HG02885 (cell line): ENCODE results near the gene IYD.
"Not testable (repeated sequence)": the region's sequence is repeated elsewhere in the genome, so short reads cannot be mapped to it uniquely, and the experiment has no call there.

Experiments
- ATAC-seq: cut with Tn5 transposase; IDR thresholded peaks from one replicate; pipeline ENCODE4 v1.9.1; 2021; ENCODE audit warnings: mild to moderate bottlenecking; ENCODE audit not compliant: unreplicated experiment, poor library complexity

Gene IYD

GRCh38 chr6:150349546-150349945 lies 19.3 kb upstream of the IYD start:
- ATAC-seq, result no peak

DNA sequence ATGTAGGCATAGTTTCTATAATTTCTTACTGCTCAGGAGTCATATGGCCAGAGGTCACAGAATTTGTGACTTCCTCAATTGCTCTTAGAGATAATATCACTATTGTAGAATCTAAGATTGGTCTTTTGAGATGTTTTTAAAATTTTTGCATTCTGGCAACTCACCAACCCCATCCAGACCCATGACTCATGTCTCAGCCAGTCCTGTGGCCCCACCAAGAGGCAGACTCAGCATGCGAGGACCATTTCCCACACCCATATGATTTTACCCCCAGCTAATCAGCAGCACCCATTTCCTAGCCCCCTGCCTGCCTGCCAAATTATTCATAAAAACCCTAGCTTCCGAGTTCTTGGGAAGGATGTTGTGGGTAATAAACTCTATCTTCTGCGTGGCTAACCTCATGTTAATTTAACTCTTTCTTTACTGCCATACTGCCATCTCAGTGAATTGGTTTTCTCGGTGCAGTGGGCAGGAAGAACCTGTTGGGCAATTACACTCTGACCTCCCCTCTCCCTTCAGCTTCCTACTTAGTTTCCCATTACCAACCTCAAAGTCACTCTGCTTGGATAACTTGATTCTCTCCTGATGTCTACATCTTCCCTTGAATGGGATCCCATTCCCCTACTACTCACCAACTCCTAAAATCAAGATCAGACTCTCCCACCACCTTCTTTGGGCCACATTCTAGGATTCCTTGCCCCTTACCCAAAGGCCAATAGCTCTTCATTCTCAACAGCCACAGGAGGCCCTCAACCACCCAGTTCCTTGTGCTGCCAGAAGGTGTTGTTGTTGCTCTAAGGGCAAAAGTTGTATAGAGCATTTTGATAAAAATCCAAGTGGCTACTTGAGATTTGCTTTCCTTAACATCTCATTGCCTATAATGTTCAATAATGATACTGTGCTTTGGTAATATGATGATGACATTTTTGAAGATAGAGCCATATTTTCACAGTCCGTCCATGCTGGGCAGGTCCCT lies 16.2 kb upstream of the IYD start:
- no peak for ATAC-seq

DNA sequence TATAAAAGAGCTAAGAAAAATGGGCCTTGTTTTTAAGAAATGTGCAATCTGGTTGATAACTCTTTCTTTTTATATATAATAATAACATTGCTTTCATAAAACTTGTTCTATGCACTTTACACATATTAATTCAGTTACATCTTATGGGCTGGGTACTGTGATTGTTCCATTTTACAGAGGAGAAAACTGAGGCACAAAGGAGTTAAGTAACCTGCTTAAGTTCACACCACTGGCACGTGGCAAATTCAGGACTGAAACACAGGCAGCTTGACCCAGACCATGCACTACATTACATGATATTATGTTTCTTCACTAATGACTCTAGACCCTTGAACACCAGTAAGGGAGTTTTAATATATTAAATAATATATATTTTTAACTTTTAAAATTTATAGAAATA lies 15.4 kb upstream of the IYD start:
- ATAC-seq, result no peak

GRCh38 chr6:150354754-150355571 lies 13.8 kb upstream of the IYD start:
- no peak for ATAC-seq

- ATAC-seq, result no peak
These were observed 12.9 kb upstream of the IYD start for GRCh38 chr6:150355932-150356331.

DNA sequence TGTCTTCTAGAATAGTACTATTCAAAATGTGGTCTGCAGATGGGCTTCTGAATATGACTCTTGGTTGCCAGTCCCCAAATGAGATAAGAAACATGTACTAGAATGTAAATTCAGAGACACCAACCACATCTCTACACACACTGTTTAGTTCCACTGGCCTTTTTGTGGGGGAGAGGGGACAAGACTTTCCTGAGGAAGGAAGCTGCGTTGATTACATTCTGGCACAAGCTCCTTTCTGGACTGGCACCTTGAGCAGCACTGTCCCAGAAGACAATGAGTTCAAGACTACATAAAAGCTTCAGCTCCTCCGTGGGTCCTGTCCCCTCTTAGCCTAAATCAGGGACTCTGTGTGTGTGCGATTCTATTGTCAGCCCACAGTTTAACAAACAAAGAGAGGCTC lies 6.9 kb upstream of the IYD start:
- no peak for ATAC-seq

DNA sequence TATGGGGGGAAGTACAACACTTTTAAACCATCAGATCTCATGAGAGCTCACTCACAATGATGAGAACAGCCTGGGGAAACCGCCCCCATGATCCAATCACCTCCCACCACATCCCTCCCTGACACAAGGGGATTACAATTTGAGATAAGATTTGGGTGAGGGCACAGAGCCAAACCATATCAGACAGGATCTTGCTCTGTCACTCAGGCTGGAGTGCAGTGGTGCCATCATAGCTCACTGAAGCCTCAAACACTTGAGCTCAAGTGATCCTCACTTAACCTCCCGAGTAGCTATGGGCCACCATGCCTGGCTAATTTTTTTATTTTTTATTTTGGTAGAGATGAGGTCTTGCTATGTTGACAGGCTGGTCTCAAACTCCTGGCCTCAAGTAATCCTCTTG lies 5.1 kb upstream of the IYD start:
- no peak for ATAC-seq

GRCh38 chr6:150366118-150366778 lies 2.6 kb upstream of the IYD start:
- ATAC-seq, result no peak

DNA sequence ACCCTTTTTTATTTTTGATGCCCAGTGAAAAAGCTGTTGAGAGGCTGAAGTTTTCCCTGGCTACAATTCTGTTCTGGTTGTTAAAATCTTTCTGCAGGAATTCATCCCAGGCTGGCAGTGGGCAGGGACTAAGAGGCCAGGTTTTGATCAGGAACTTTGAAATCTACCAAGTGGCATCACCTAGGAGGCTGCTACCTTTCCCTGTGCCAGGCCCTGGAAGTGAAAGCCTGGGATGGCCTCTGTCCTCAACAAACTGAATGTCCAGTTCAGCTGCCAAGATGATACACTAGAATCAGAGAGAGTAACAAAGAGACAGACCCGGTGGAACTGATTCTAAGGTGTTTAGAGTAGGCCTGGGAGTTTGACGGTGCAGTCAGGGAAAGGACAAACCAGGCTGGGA lies 596 bp downstream of the IYD start:
- ATAC-seq, result no peak

DNA sequence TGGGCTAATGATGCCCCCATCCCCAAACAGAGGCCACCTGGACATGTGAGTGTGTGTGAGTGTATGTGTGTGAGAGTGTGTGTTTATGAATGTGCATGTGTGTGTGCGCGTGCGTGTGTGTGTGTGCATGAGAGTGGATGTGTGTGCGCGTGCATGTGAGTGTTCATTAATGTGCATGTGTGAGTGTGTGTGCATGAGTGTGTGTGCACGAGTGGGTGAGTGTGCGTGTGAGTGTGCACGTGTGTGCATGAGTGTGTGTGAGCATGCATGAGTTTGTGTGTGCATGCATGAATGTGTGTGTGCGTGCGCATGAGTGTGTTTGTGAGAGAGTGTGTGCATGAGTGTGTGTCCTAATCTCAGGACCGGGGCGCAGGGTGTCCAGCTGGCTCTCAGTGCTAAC lies 1.3 kb downstream of the IYD start:
- ATAC-seq, result no peak

DNA sequence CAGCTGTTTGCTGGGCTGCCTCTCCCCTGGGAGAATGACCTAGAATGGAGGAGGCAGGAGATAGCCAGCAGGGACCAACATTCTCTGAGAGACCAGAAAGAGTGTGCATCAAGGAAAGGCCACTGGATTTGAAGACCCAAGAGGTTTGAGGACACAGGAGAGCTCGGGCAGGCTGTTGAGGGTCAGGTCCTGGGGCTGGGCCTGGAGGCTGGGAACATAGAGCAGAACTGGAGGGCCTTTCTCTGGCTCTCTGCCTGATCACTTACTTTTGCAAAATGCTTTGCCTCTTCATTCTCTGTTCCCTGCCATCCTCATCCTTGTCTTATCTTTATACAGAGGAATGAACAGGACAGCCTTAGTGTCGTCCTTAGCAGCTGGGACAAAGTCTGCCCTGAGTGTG lies 2.5 kb downstream of the IYD start:
- no peak for ATAC-seq

DNA sequence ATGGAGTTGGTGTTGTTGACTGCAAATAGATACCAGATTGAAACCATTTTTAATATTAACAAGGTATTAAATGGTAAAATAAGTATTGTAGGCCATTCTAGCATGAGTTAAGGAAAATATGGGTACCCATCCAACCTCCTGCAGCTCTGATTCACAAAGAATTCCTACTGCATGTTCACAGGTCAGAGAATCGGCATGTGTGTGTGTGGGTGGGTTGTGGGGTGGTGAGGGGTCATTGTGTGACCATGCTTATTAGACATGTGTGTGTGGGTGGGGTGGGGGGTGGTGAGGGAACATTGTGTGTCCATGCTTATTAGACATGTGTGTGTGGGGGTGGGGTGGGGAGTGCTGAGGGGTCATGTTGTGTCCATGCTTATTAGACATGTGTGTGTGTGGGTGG lies 3.2 kb downstream of the IYD start:
- no peak for ATAC-seq

GRCh38 chr6:150373260-150373701 lies 4.5 kb downstream of the IYD start:
- no peak for ATAC-seq

DNA sequence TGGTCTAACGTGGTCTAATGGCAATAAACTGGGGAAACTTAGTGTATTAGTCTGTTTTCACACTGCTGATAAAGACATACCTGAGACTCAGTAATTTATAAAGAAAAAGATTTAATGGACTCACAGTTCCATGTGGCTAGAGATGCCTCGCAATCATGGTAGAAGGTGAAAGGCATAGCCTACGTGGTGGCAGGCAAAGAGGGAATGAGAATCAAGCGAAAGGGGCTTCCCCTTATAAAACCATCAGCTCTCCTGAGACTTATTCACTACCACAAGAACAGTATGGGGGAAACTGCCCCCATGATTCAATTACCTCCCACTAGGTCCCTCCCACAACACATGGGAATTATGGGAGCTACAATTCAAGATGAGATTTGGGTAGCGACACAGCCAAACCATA lies 5.5 kb downstream of the IYD start:
- not testable (repeated sequence) for ATAC-seq

- ATAC-seq, result no peak
These were observed 8.5 kb downstream of the IYD start for GRCh38 chr6:150377211-150377781.

DNA sequence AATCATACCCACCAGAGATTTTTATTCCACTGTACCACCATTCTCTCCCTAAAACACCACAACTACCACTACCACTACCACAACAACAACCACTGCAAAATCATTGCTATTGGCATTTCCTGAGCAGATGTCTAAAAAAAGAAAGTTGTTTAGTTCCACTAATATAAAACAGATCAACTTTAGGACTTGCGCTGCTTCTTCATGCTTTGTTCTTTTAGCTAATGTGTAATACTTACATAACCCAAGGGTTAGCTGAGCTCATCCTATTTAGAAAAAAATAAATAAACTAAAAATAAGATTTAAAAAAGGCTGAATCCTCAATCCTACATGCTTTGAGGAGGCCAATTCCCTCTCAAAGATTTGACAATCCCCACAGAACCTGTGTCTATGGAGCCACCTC lies 11.4 kb downstream of the IYD start:
- no peak for ATAC-seq

- no peak for ATAC-seq
These were observed 13.4 kb downstream of the IYD start for GRCh38 chr6:150382171-150382570.

GRCh38 chr6:150391414-150391813 lies 22.6 kb downstream of the IYD start:
- no peak for ATAC-seq

DNA sequence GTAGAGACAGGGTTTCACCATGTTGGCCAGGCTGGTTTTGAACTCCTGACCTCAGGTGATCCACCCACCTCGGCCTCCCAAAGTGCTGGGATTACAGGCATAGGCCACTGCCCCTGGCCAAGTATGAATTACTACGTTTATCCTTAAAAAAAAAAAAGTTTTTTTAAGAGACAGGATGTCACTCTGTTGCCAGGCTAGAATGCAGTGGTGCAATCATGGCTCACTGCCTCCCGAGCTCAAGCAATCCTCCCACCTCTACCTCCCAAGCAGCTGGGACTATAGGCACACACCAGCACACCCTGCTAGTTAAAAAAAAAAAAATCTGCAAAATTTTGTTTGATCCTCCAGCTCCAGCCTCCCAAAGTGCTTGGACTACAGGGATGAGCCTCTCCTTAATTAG lies 23.1 kb downstream of the IYD start:
- ATAC-seq, result no peak

- ATAC-seq, result no peak
These were observed 23.8 kb downstream of the IYD start for GRCh38 chr6:150392452-150393220.
